AG04450 (cell line): Measurements from ENCODE around the gene YDJC. TPM values are rescaled to one million over a fixed set of nuclear protein-coding genes. Genes with fewer than 3 reads are reported as not detected.

Experiments
- CTCF ChIA-PET: fragments of 300-600, 350-600 bp; formaldehyde crosslinking; extraction: SDS; loops from one replicate; lab custom pipeline; 2022; ENCODE audit warnings: antibody characterized with exemption, inconsistent platforms; lab: Charles Lee
- POLR2A ChIA-PET: fragments of 350-600 bp; formaldehyde crosslinking; extraction: SDS; loops from one replicate; lab custom pipeline; 2021; ENCODE audit warnings: antibody characterized with exemption, inconsistent platforms; lab: Yijun Ruan, JAX
- DNase-seq: peaks from one replicate; pipeline ENCODE4 v3.0.0-alpha.2; 2011; ENCODE audit warnings: low read depth, low spot score
- H3K27ac ChIP-seq: one replicate; pipeline ENCODE4 v1.5.1; 2012; ENCODE audit warnings: low read depth, low read length, control low read depth
- H3K27me3 ChIP-seq: one replicate; pipeline ENCODE4 v1.6.0; 2012; ENCODE audit warnings: low read length; ENCODE audit not compliant: control insufficient read depth, insufficient read depth
- H3K4me3 ChIP-seq: 2 replicates; pipeline ENCODE4 v1.5.1; 2011; ENCODE audit warnings: mild to moderate bottlenecking, low read depth, low read length, control low read depth
- H3K9me3 ChIP-seq: 2 replicates; pipeline ENCODE4 v1.5.1; 2012; ENCODE audit warnings: low read length; ENCODE audit not compliant: control insufficient read depth, insufficient read depth
- CTCF ChIP-seq: IDR thresholded peaks from 2 replicates; pipeline ENCODE4 v1.5.1; 2011; ENCODE audit warnings: low read depth, low read length, control low read depth, inconsistent platforms
- polyA plus RNA-seq: library from polyadenylated mRNA; depleted of rRNA; stranded (reverse); fragments of >200 nt; gene quantifications from 2 replicates; pipeline ENCODE4 v1.2.3, GENCODE V29; 2011

The YDJC gene
- polyA plus RNA-seq, 1 experiment = 9.0 TPM

- H3K27me3 ChIP-seq = no peaks in the 10 kb centered on the region
- no peak overlapping the region for H3K4me3 ChIP-seq
- ChIA-PET CTCF (interaction anchor here (1.4 kb wide), 1 partner anchor 36 kb away, joined by 3 read pairs; no protein-coding TSS in a partner anchor), POLR2A (no interaction called here)
- no peak overlapping the region for H3K27ac ChIP-seq
- no peak for TF ChIP-seq CTCF
- H3K9me3 ChIP-seq = no peaks in the 10 kb centered on the region
- no peak for DNase-seq
These were observed 23.0 kb downstream of the YDJC start for GRCh38 chr22:21606775-21607174.

GRCh38 chr22:21605887-21606564, 23.8 kb downstream of the YDJC start:
- ChIA-PET CTCF (no interaction called here), POLR2A (interaction anchor here (0.7 kb wide), 1 partner anchor 19 kb away, joined by 4 read pairs; no protein-coding TSS in a partner anchor)
- Histone ChIP-seq H3K27ac (no peak overlapping the region), H3K27me3 (no peaks in the 10 kb centered on the region), H3K4me3 (no peak overlapping the region), H3K9me3 (no peaks in the 10 kb centered on the region)
- TF ChIP-seq CTCF = no peak
- no peak for DNase-seq

- TF ChIP-seq CTCF = no peak
- H3K9me3 ChIP-seq = no peaks in the 10 kb centered on the region
- H3K4me3 ChIP-seq = no peak overlapping the region
- no peak overlapping the region for H3K27ac ChIP-seq
- ChIA-PET POLR2A (no interaction called here), CTCF (interaction anchor here (0.6 kb wide), 1 partner anchor 9 kb away, joined by 4 read pairs; no protein-coding TSS in a partner anchor)
- DNase-seq = no peak
- no peaks in the 10 kb centered on the region for H3K27me3 ChIP-seq
These were observed 25.8 kb downstream of the YDJC start for GRCh38 chr22:21603973-21604372.

- Histone ChIP-seq H3K27me3 (no peaks in the 10 kb centered on the region), H3K27ac (no peak overlapping the region), H3K9me3 (no peaks in the 10 kb centered on the region), H3K4me3 (no peak overlapping the region)
- TF ChIP-seq CTCF = no peak
- ChIA-PET CTCF (interaction anchor here (0.9 kb wide), 1 partner anchor 10 kb away, joined by 3 read pairs; no protein-coding TSS in a partner anchor), POLR2A (interaction anchor here (0.6 kb wide), 1 partner anchor 13 kb away, joined by 3 read pairs; no protein-coding TSS in a partner anchor)
- DNase-seq = no peak
These were observed 27.2 kb downstream of the YDJC start for GRCh38 chr22:21602579-21602978.
